ENCODE measurements around the gene CR1.
"Not testable (repeated sequence)": the region's sequence is repeated elsewhere in the genome, so short reads cannot be mapped to it uniquely, and the experiment has no call there.

The CR1 gene

DNA sequence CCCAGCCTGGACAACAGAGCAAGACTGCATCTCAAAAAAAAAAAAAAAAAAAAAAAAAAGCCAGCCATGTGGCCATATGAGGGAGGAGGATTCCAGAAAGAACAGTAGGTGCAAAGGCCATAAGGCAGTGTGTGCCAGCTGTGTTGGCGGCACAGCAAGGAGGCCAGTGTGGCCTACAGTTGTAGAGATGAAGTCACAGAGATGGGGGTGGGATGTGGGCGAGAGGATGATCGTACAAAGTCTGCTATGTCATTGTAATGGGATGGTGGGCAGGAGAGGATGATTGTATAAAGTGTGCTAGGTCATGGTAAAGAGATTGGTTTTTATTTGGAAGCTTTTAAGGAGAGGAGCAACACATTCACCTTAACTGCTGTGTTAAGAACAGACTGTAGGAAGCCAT lies 9.8 kb upstream of the CR1 start:
- Mint-ChIP-seq H3K4me3 (no peak overlapping the region), H3K27me3 (peaks cover 19% of the 10 kb centered on the region), H3K9me3 (no peaks in the 10 kb centered on the region), H3K27ac (ENCODE audit: low read depth) (no peak overlapping the region), H3K4me1 (no peaks in the 10 kb centered on the region), H3K36me3 (ENCODE audit: insufficient read depth) (no peaks in the 10 kb centered on the region)
- ATAC-seq (replicated peaks; ENCODE audit: extremely low read depth, poor library complexity, severe bottlenecking) = no peak
- no peak for DNase-seq (ENCODE audit: low spot score in 2 of 2)

- Mint-ChIP-seq H3K27ac (ENCODE audit: low read depth) (no peak overlapping the region), H3K36me3 (ENCODE audit: insufficient read depth) (no peaks in the 10 kb centered on the region), H3K4me3 (no peak overlapping the region), H3K9me3 (no peaks in the 10 kb centered on the region), H3K4me1 (no peaks in the 10 kb centered on the region), H3K27me3 (peaks cover 13% of the 10 kb centered on the region)
- ATAC-seq (replicated peaks; ENCODE audit: extremely low read depth, poor library complexity, severe bottlenecking) (no peak), DNase-seq (ENCODE audit: low spot score in 2 of 2) (no peak)
Observed at GRCh38 chr1:207487636-207488035, 8.3 kb upstream of the CR1 start.

GRCh38 chr1:207493212-207493611 lies 2.7 kb upstream of the CR1 start:
- H3K9me3 Mint-ChIP-seq = no peaks in the 10 kb centered on the region
- no peak overlapping the region for H3K4me3 Mint-ChIP-seq
- DNase-seq (ENCODE audit: low spot score in 2 of 2) = no peak
- ATAC-seq (replicated peaks; ENCODE audit: extremely low read depth, poor library complexity, severe bottlenecking) = no peak
- H3K27ac Mint-ChIP-seq (ENCODE audit: low read depth) = no peak overlapping the region
- no peaks in the 10 kb centered on the region for H3K4me1 Mint-ChIP-seq
- peaks cover 16% of the 10 kb centered on the region for H3K27me3 Mint-ChIP-seq
- H3K36me3 Mint-ChIP-seq (ENCODE audit: insufficient read depth) = no peaks in the 10 kb centered on the region

- H3K36me3 Mint-ChIP-seq (ENCODE audit: insufficient read depth) = no peaks in the 10 kb centered on the region
- H3K27me3 Mint-ChIP-seq = peaks cover 25% of the 10 kb centered on the region
- no peak for ATAC-seq (replicated peaks; ENCODE audit: extremely low read depth, poor library complexity, severe bottlenecking)
- DNase-seq (ENCODE audit: low spot score in 2 of 2) = no peak
- H3K4me1 Mint-ChIP-seq = no peaks in the 10 kb centered on the region
- H3K4me3 Mint-ChIP-seq = no peak overlapping the region
- H3K9me3 Mint-ChIP-seq = no peaks in the 10 kb centered on the region
- no peak overlapping the region for H3K27ac Mint-ChIP-seq (ENCODE audit: low read depth)
Observed at GRCh38 chr1:207494171-207494570, 1.8 kb upstream of the CR1 start.

DNA sequence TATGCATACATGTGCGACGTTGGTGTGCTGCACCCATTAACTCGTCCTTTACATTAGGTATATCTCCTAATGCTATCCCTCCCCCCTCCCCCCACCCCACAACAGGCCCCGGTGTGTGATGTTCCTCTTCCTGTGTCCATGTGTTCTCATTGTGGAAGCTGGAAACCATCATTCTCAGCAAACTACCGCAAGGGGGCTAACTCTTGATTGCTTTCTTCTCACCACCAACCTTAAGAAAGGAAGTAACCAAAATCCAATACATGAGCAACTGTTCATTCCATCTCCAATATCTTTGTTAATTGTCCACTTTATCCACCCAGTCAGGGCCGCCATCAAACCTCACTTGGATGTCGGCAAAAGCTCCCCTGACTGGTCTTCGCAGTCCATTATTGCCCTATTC lies 676 bp upstream of the CR1 start:
- not testable (repeated sequence) for H3K4me3 Mint-ChIP-seq; H3K27ac Mint-ChIP-seq (ENCODE audit: low read depth); H3K36me3 Mint-ChIP-seq (ENCODE audit: insufficient read depth)

DNA sequence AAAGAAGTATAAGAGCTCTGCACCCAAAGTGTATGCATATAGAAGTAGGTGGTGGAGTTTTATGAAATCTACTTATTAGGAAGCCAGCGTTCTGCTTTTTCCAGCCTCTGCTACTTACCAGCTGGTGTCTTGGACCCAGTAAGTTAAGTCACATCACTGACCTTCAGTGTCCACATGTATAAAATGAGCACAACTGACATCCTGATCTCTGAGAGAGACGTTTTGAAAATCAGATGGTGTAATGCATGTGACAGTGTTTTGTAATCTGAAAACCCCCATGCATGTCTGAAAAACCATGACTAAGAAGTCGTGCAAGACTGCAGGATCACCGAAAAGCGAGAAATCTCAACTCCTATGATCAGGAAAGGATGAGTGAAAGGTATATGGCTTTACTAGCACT lies 2.0 kb downstream of the CR1 start:
- no peaks in the 10 kb centered on the region for H3K9me3 Mint-ChIP-seq
- no peak overlapping the region for H3K4me3 Mint-ChIP-seq
- ATAC-seq (replicated peaks; ENCODE audit: extremely low read depth, poor library complexity, severe bottlenecking) = no peak
- peaks cover 60% of the 10 kb centered on the region for H3K27me3 Mint-ChIP-seq
- no peak overlapping the region for H3K27ac Mint-ChIP-seq (ENCODE audit: low read depth)
- H3K36me3 Mint-ChIP-seq (ENCODE audit: insufficient read depth) = no peaks in the 10 kb centered on the region
- DNase-seq (ENCODE audit: low spot score in 2 of 2) = no peak
- H3K4me1 Mint-ChIP-seq = no peaks in the 10 kb centered on the region

More for the DNA sequence above, 676 bp upstream of the CR1 start:
- H3K27me3 Mint-ChIP-seq = peaks cover 36% of the 10 kb centered on the region
- not testable (repeated sequence) for ATAC-seq (replicated peaks; ENCODE audit: extremely low read depth, poor library complexity, severe bottlenecking); H3K9me3 Mint-ChIP-seq; H3K4me1 Mint-ChIP-seq; DNase-seq (ENCODE audit: low spot score in 2 of 2)

GRCh38 chr1:207499573-207499972 lies 3.6 kb downstream of the CR1 start:
- no peak overlapping the region for H3K4me3 Mint-ChIP-seq
- DNase-seq (ENCODE audit: low spot score in 2 of 2) = peak; percentile 21 to 49
- H3K4me1 Mint-ChIP-seq = no peaks in the 10 kb centered on the region
- H3K27ac Mint-ChIP-seq (ENCODE audit: low read depth) = no peak overlapping the region
- H3K36me3 Mint-ChIP-seq (ENCODE audit: insufficient read depth) = no peaks in the 10 kb centered on the region
- peaks cover 72% of the 10 kb centered on the region for H3K27me3 Mint-ChIP-seq
- ATAC-seq (replicated peaks; ENCODE audit: extremely low read depth, poor library complexity, severe bottlenecking) = peak; percentile 64
- H3K9me3 Mint-ChIP-seq = no peaks in the 10 kb centered on the region

DNA sequence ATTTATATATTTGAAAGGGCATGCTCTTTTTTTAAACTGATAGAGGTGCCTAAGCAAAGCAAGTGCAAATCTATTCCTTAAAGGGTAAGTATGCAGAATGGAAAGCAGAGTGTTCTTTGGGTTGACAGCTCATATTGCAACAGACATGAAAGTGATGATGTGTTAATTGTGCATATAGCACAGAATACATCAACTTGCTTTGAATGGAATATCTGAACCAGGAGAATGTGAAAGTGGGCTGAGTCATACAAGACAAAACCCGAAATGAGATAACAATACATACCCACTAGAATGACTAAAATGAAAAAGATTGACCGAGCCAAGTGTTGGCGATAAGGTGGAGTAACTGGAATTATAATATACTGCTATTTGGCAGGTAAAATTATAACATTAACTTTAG lies 4.3 kb downstream of the CR1 start:
- Mint-ChIP-seq H3K9me3 (no peaks in the 10 kb centered on the region), H3K4me1 (no peaks in the 10 kb centered on the region), H3K4me3 (no peak overlapping the region), H3K27ac (ENCODE audit: low read depth) (no peak overlapping the region), H3K27me3 (peaks cover 72% of the 10 kb centered on the region), H3K36me3 (ENCODE audit: insufficient read depth) (no peaks in the 10 kb centered on the region)
- no peak for ATAC-seq (replicated peaks; ENCODE audit: extremely low read depth, poor library complexity, severe bottlenecking)
- no peak for DNase-seq (ENCODE audit: low spot score in 2 of 2)

- no peaks in the 10 kb centered on the region for H3K9me3 Mint-ChIP-seq
- DNase-seq (ENCODE audit: low spot score in 2 of 2) (no peak), ATAC-seq (replicated peaks; ENCODE audit: extremely low read depth, poor library complexity, severe bottlenecking) (no peak)
- H3K4me1 Mint-ChIP-seq = no peaks in the 10 kb centered on the region
- H3K27me3 Mint-ChIP-seq = peaks cover 73% of the 10 kb centered on the region
- H3K27ac Mint-ChIP-seq (ENCODE audit: low read depth) = no peak overlapping the region
- no peak overlapping the region for H3K4me3 Mint-ChIP-seq
- no peaks in the 10 kb centered on the region for H3K36me3 Mint-ChIP-seq (ENCODE audit: insufficient read depth)
Observed at GRCh38 chr1:207501071-207501470, 5.1 kb downstream of the CR1 start.

DNA sequence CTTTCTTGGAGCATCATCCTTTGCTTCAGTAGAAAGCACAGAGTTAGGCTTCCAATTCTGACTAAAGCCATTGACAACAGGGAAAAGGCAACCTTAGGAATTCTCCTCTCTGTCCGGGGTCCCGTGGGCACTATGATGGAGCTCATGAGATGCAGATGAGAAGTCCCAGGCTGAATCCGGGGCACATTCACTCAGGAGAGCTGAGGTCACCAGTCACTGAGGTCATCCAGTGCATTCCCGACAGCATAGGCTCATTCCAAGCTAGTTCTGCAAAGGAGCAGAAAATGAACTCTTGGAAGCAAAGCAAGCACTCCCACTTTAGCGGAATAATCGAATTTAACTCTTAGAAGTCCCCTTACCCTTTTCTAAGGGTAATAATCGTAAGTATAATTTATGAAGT lies 6.8 kb downstream of the CR1 start:
- no peak overlapping the region for H3K27ac Mint-ChIP-seq (ENCODE audit: low read depth)
- peaks cover 2% of the 10 kb centered on the region for H3K36me3 Mint-ChIP-seq (ENCODE audit: insufficient read depth)
- no peaks in the 10 kb centered on the region for H3K9me3 Mint-ChIP-seq
- DNase-seq (ENCODE audit: low spot score in 2 of 2) = no peak
- ATAC-seq (replicated peaks; ENCODE audit: extremely low read depth, poor library complexity, severe bottlenecking) = no peak
- H3K4me1 Mint-ChIP-seq = no peaks in the 10 kb centered on the region
- peaks cover 75% of the 10 kb centered on the region for H3K27me3 Mint-ChIP-seq
- no peak overlapping the region for H3K4me3 Mint-ChIP-seq

- peaks cover 2% of the 10 kb centered on the region for H3K36me3 Mint-ChIP-seq (ENCODE audit: insufficient read depth)
- peaks cover 64% of the 10 kb centered on the region for H3K27me3 Mint-ChIP-seq
- H3K4me3 Mint-ChIP-seq = no peak overlapping the region
- H3K4me1 Mint-ChIP-seq = no peaks in the 10 kb centered on the region
- no peak for DNase-seq (ENCODE audit: low spot score in 2 of 2)
- ATAC-seq (replicated peaks; ENCODE audit: extremely low read depth, poor library complexity, severe bottlenecking) = no peak
- H3K27ac Mint-ChIP-seq (ENCODE audit: low read depth) = no peak overlapping the region
- no peaks in the 10 kb centered on the region for H3K9me3 Mint-ChIP-seq
Observed at GRCh38 chr1:207503950-207504349, 8.0 kb downstream of the CR1 start.

DNA sequence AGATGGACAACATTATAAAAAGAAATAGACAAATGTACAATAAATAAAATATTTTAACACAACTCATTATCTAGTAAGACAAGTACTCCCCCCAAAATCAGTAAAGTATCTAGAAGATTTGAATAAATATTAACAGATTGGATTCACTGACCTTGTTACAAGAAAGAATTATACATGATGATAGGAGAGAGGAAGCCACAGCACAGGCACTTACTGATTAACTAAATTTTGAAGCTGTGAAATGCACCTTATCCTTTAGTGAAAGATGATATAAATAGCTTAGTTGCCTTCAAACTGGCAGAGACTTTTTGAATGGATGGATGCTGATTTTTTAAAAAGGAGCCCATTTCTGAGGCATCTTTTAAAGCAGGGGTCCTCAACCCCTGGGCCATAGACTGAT lies 8.5 kb downstream of the CR1 start:
- H3K4me1 Mint-ChIP-seq = no peaks in the 10 kb centered on the region
- ATAC-seq (replicated peaks; ENCODE audit: extremely low read depth, poor library complexity, severe bottlenecking) = no peak

DNA sequence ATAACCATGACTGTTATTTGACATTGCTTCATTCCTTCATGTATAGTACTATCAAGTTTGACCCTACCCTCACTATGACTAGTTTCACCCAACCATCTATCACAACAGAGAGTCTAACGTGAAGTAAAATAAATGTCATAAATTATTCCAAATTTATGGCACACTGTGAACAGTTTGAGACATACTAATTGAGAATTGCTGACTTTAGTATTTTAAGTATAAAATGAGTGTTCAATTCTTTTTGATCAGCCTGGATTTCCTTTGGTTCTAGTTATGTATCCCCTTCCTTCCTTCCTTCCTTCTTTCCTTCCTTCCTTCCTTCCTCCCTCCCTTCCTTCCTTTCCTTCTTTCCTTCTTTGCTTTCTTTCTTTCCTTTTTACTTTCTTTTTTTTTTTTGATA lies 14.5 kb downstream of the CR1 start:
- Mint-ChIP-seq H3K4me1 (no peaks in the 10 kb centered on the region), H3K27me3 (peaks cover 28% of the 10 kb centered on the region), H3K9me3 (no peaks in the 10 kb centered on the region), H3K36me3 (ENCODE audit: insufficient read depth) (peaks cover 2% of the 10 kb centered on the region), H3K4me3 (no peak overlapping the region), H3K27ac (ENCODE audit: low read depth) (no peak overlapping the region)
- DNase-seq (ENCODE audit: low spot score in 2 of 2) (no peak), ATAC-seq (replicated peaks; ENCODE audit: extremely low read depth, poor library complexity, severe bottlenecking) (no peak)

More for the DNA sequence above, 8.5 kb downstream of the CR1 start:
- no peak overlapping the region for H3K27ac Mint-ChIP-seq (ENCODE audit: low read depth)
- H3K9me3 Mint-ChIP-seq = no peaks in the 10 kb centered on the region
- H3K4me3 Mint-ChIP-seq = no peak overlapping the region
- H3K36me3 Mint-ChIP-seq (ENCODE audit: insufficient read depth) = peaks cover 2% of the 10 kb centered on the region
- DNase-seq (ENCODE audit: low spot score in 2 of 2) = no peak
- H3K27me3 Mint-ChIP-seq = peaks cover 59% of the 10 kb centered on the region

GRCh38 chr1:207514890-207515289 lies 18.9 kb downstream of the CR1 start:
- H3K9me3 Mint-ChIP-seq = no peaks in the 10 kb centered on the region
- peaks cover 25% of the 10 kb centered on the region for H3K27me3 Mint-ChIP-seq
- H3K4me1 Mint-ChIP-seq = no peaks in the 10 kb centered on the region
- no peak overlapping the region for H3K27ac Mint-ChIP-seq (ENCODE audit: low read depth)
- DNase-seq (ENCODE audit: low spot score in 2 of 2) (no peak), ATAC-seq (replicated peaks; ENCODE audit: extremely low read depth, poor library complexity, severe bottlenecking) (no peak)
- H3K36me3 Mint-ChIP-seq (ENCODE audit: insufficient read depth) = no peaks in the 10 kb centered on the region
- no peak overlapping the region for H3K4me3 Mint-ChIP-seq

Data from central memory CD8-positive, alpha-beta T cell (primary cell).